ENCODE results near the gene KATNAL1. TPM values are rescaled to one million over a fixed set of nuclear protein-coding genes. Genes with fewer than 3 reads are reported as not detected.

KATNAL1 gene
- total RNA-seq, 1 donor from 2014 or later, result 42.0 TPM

- Mint-ChIP-seq H3K4me1 (ENCODE audit: low read depth, unreplicated experiment) (peaks cover 12% of the 10 kb centered on the region), H3K27ac (ENCODE audit: unreplicated experiment) (no peak overlapping the region), H3K4me3 (ENCODE audit: unreplicated experiment) (no peak overlapping the region), H3K9me3 (ENCODE audit: unreplicated experiment) (no peaks in the 10 kb centered on the region), H3K36me3 (ENCODE audit: low read depth, unreplicated experiment) (no peaks in the 10 kb centered on the region), H3K27me3 (ENCODE audit: low read depth, unreplicated experiment) (peaks cover 4% of the 10 kb centered on the region)
- peaks cover 10% of the 10 kb centered on the region for H3K4me1 ChIP-seq (ENCODE audit: insufficient read depth, low read length)
- no peak for FAIRE-seq
- H3K4me2 ChIP-seq (ENCODE audit: low read length), result no peak overlapping the region
- H4K20me1 ChIP-seq (ENCODE audit: insufficient read depth, low read length), result no peaks in the 10 kb centered on the region
- H2AFZ ChIP-seq (ENCODE audit: low read depth, low read length), result no peak overlapping the region
- no peaks in the 10 kb centered on the region for H3K79me2 ChIP-seq (ENCODE audit: insufficient read depth, low read length)
- H3K27ac ChIP-seq (ENCODE audit: low read depth, low read length), result no peak overlapping the region
- no peaks in the 10 kb centered on the region for H3K36me3 ChIP-seq (ENCODE audit: insufficient read depth, low read length)
- H3K27me3 ChIP-seq (ENCODE audit: insufficient read depth, low read length), result no peaks in the 10 kb centered on the region
- no peaks in the 10 kb centered on the region for H3K9me3 ChIP-seq (ENCODE audit: insufficient read depth, low read depth, low read length)
- TF ChIP-seq CTCF (IDR thresholded peaks at IDR 0.05; ENCODE audit: insufficient read depth, low read depth, low read length) (no peak), EZH2 (IDR thresholded peaks at IDR 0.05; ENCODE audit: insufficient read depth, low read length) (no peak)
- DNase-seq (ENCODE audit: low read depth), result no peak
- no peak overlapping the region for H3K9ac ChIP-seq (ENCODE audit: low read length)
- H3K4me3 ChIP-seq (ENCODE audit: insufficient read depth, low read depth, low read length), result no peak overlapping the region
Measured at GRCh38 chr13:30318026-30318425, 10.7 kb upstream of the KATNAL1 start.

- Histone ChIP-seq H3K4me2 (ENCODE audit: low read length) (no peak overlapping the region), H3K27ac (ENCODE audit: low read depth, low read length) (no peak overlapping the region), H2AFZ (ENCODE audit: low read depth, low read length) (no peak overlapping the region), H3K4me1 (ENCODE audit: insufficient read depth, low read length) (peaks cover 14% of the 10 kb centered on the region), H3K27me3 (ENCODE audit: insufficient read depth, low read length) (no peaks in the 10 kb centered on the region), H3K9me3 (ENCODE audit: insufficient read depth, low read depth, low read length) (no peaks in the 10 kb centered on the region), H3K4me3 (ENCODE audit: insufficient read depth, low read depth, low read length) (no peak overlapping the region), H3K36me3 (ENCODE audit: insufficient read depth, low read length) (no peaks in the 10 kb centered on the region), H3K79me2 (ENCODE audit: insufficient read depth, low read length) (no peaks in the 10 kb centered on the region), H4K20me1 (ENCODE audit: insufficient read depth, low read length) (no peaks in the 10 kb centered on the region), H3K9ac (ENCODE audit: low read length) (no peak overlapping the region)
- Mint-ChIP-seq H3K27ac (ENCODE audit: unreplicated experiment) (no peak overlapping the region), H3K36me3 (ENCODE audit: low read depth, unreplicated experiment) (no peaks in the 10 kb centered on the region), H3K4me3 (ENCODE audit: unreplicated experiment) (no peak overlapping the region), H3K9me3 (ENCODE audit: unreplicated experiment) (no peaks in the 10 kb centered on the region), H3K27me3 (ENCODE audit: low read depth, unreplicated experiment) (no peaks in the 10 kb centered on the region), H3K4me1 (ENCODE audit: low read depth, unreplicated experiment) (peaks cover 13% of the 10 kb centered on the region)
- FAIRE-seq (no peak), DNase-seq (ENCODE audit: low read depth) (no peak)
- TF ChIP-seq EZH2 (IDR thresholded peaks at IDR 0.05; ENCODE audit: insufficient read depth, low read length) (no peak), CTCF (IDR thresholded peaks at IDR 0.05; ENCODE audit: insufficient read depth, low read depth, low read length) (no peak)
Measured at GRCh38 chr13:30314562-30314961, 7.2 kb upstream of the KATNAL1 start.

DNA sequence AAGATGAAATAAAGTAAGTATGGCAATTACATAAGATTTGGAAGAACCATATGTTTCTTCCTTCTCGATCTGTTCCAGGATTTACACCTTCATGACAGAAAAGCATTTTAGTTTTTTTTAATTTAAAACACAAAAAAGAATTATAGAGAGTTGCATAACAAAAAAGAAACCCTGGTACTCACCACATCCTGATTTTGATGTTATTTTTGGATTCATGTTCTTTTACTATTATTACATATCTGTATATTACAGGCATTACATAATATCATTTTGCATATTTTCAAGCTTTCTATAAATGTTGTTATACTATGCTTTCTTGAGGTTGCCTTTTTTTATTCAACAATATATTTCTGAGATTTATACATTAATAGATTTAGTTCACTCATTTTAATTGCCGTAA is 6.7 kb upstream of the KATNAL1 start:
- H3K27me3 ChIP-seq (ENCODE audit: insufficient read depth, low read length), result no peaks in the 10 kb centered on the region
- no peak overlapping the region for H3K4me2 ChIP-seq (ENCODE audit: low read length)
- TF ChIP-seq EZH2 (IDR thresholded peaks at IDR 0.05; ENCODE audit: insufficient read depth, low read length) (no peak), CTCF (IDR thresholded peaks at IDR 0.05; ENCODE audit: insufficient read depth, low read depth, low read length) (no peak)
- no peaks in the 10 kb centered on the region for H3K9me3 ChIP-seq (ENCODE audit: insufficient read depth, low read depth, low read length)
- no peaks in the 10 kb centered on the region for H4K20me1 ChIP-seq (ENCODE audit: insufficient read depth, low read length)
- no peaks in the 10 kb centered on the region for H3K36me3 ChIP-seq (ENCODE audit: insufficient read depth, low read length)
- H3K4me3 Mint-ChIP-seq (ENCODE audit: unreplicated experiment), result no peak overlapping the region
- no peaks in the 10 kb centered on the region for H3K9me3 Mint-ChIP-seq (ENCODE audit: unreplicated experiment)
- no peak overlapping the region for H2AFZ ChIP-seq (ENCODE audit: low read depth, low read length)
- no peak overlapping the region for H3K4me3 ChIP-seq (ENCODE audit: insufficient read depth, low read depth, low read length)
- H3K4me1 Mint-ChIP-seq (ENCODE audit: low read depth, unreplicated experiment), result peaks cover 13% of the 10 kb centered on the region
- H3K79me2 ChIP-seq (ENCODE audit: insufficient read depth, low read length), result no peaks in the 10 kb centered on the region
- H3K4me1 ChIP-seq (ENCODE audit: insufficient read depth, low read length), result peaks cover 13% of the 10 kb centered on the region
- H3K27ac Mint-ChIP-seq (ENCODE audit: unreplicated experiment), result no peak overlapping the region
- FAIRE-seq, result no peak
- no peaks in the 10 kb centered on the region for H3K36me3 Mint-ChIP-seq (ENCODE audit: low read depth, unreplicated experiment)
- DNase-seq (ENCODE audit: low read depth), result no peak
- no peaks in the 10 kb centered on the region for H3K27me3 Mint-ChIP-seq (ENCODE audit: low read depth, unreplicated experiment)
- no peak overlapping the region for H3K27ac ChIP-seq (ENCODE audit: low read depth, low read length)
- no peak overlapping the region for H3K9ac ChIP-seq (ENCODE audit: low read length)
